K562 (cell line): ENCODE results near the gene MYOC. TPM values are rescaled to one million over a fixed set of nuclear protein-coding genes. Genes with fewer than 3 reads are reported as not detected.
"Not testable (repeated sequence)": the region's sequence is repeated elsewhere in the genome, so short reads cannot be mapped to it uniquely, and the experiment has no call there.

Experiments used
- ATAC-seq: fragments of 200-7000 bp; cut with Tn5 transposase; 3 replicates; pipeline ENCODE4 v1.9.1; 2020; ENCODE audit warnings: moderate library complexity
- BruUV-seq: library from RNA; stranded (reverse); fragments of 400-500 nt; replicated peaks from 2 replicates; lab custom pipeline; 2021; lab: Mats Ljungman, UMichigan
- CTCF ChIA-PET: fragments of 300-600 bp; formaldehyde crosslinking; extraction: SDS; loops from one replicate; lab custom pipeline; 2021; ENCODE audit warnings: low intra/inter-chr PET ratio; lab: Yijun Ruan, JAX
- POLR2A ChIA-PET: fragments of 300-600, 350-650 bp; sonication (Branson Sonifier 250); formaldehyde crosslinking; extraction: SDS; loops from one replicate; lab custom pipeline; 2021; ENCODE audit warnings: antibody characterized with exemption, inconsistent platforms; lab: Yijun Ruan, JAX
- DNase-seq, 4 experiments: peaks; one replicate each; pipeline versions ENCODE4 v3.0.0 to v3.0.0-alpha.2; 2011 to 2018; ENCODE audit warnings: low spot score in 3 of 4, mixed read lengths in 3 of 4; ENCODE audit errors: extremely low read depth in 1 of 4
- FAIRE-seq: peaks from 2 replicates; lab custom pipeline; 2011; peaks lifted over from hg19 to GRCh38; lab: Jason Lieb, UNC
- H2AFZ ChIP-seq: 2 replicates; pipeline ENCODE4 v1.6.0; 2011; ENCODE audit warnings: low read depth, low read length, control low read depth, inconsistent platforms
- H3K27ac ChIP-seq: fragments of 200-600 bp; 3 replicates; pipeline ENCODE4 v1.8.0; 2011; ENCODE audit warnings: low read depth, mild to moderate bottlenecking, control low read depth, inconsistent platforms, low read length, moderate library complexity, mixed read lengths; ENCODE audit errors: extremely low read depth
- H3K27me3 ChIP-seq, 2 experiments: fragments of 300-600 bp in 1 of 2; 2 replicates in 1 of 2; 3 replicates in 1 of 2; pipeline versions ENCODE4 v1.6.0 to v1.8.0; 2011; ENCODE audit warnings: inconsistent platforms in 2 of 2, low read length in 2 of 2, mild to moderate bottlenecking in 1 of 2, mixed read lengths in 1 of 2, moderate library complexity in 1 of 2; ENCODE audit not compliant: control insufficient read depth in 2 of 2, insufficient read depth in 2 of 2
- H3K36me3 ChIP-seq: fragments of 300-600 bp; 3 replicates; pipeline ENCODE4 v1.8.0; 2011; ENCODE audit warnings: mild to moderate bottlenecking, low read length, inconsistent platforms; ENCODE audit not compliant: control insufficient read depth, insufficient read depth
- H3K4me1 ChIP-seq, 2 experiments: fragments of 200-600 bp in 1 of 2; replicated peaks in 1 of 2; 2 replicates in 1 of 2; 3 replicates in 1 of 2; pipeline versions ENCODE4 v1.5.1 to v1.8.0; 2011; ENCODE audit warnings: inconsistent platforms in 2 of 2, low read length in 2 of 2, mild to moderate bottlenecking in 1 of 2, mixed read lengths in 1 of 2, moderate library complexity in 1 of 2; ENCODE audit not compliant: control insufficient read depth in 2 of 2, insufficient read depth in 2 of 2
- H3K4me2 ChIP-seq: 2 replicates; pipeline ENCODE4 v1.6.1; 2011; ENCODE audit warnings: low read length, control low read depth, inconsistent platforms, mixed read lengths; ENCODE audit not compliant: insufficient read depth
- H3K4me3 ChIP-seq: fragments of 200-600 bp; sonication (generic), shearing (Covaris generic); 2 replicates; pipeline ENCODE4 v1.5.1; 2016; ENCODE audit warnings: control low read depth, inconsistent platforms
- H3K79me2 ChIP-seq: fragments of 200-600 bp; 3 replicates; pipeline ENCODE4 v1.8.0; 2011; ENCODE audit warnings: low read length, inconsistent platforms; ENCODE audit not compliant: control insufficient read depth, insufficient read depth
- H3K9ac ChIP-seq, 2 experiments: 2 replicates each; pipeline versions ENCODE4 v1.6.0 to v1.6.1; 2011; ENCODE audit warnings: low read depth in 2 of 2, low read length in 2 of 2, control low read depth in 1 of 2, inconsistent platforms in 1 of 2, mild to moderate bottlenecking in 1 of 2, mixed read lengths in 1 of 2; ENCODE audit not compliant: insufficient read depth in 1 of 2
- H3K9me1 ChIP-seq: one replicate; pipeline ENCODE4 v1.6.0; 2011; ENCODE audit warnings: inconsistent platforms, mild to moderate bottlenecking, low read length, moderate library complexity; ENCODE audit not compliant: control insufficient read depth, insufficient read depth
- H3K9me3 ChIP-seq: replicated peaks from 2 replicates; pipeline ENCODE4 v1.5.1; 2011; ENCODE audit warnings: low read depth, low read length, inconsistent platforms; ENCODE audit not compliant: control insufficient read depth, insufficient read depth
- H4K20me1 ChIP-seq: replicated peaks from 2 replicates; pipeline ENCODE4 v1.6.1; 2011; ENCODE audit warnings: low read length, inconsistent platforms, mixed read lengths; ENCODE audit not compliant: control insufficient read depth, insufficient read depth
- BHLHE40 ChIP-seq: IDR thresholded peaks from 2 replicates; pipeline ENCODE4 v1.6.1; 2011; ENCODE audit warnings: low read length, improper control_type of control experiment
- FOXM1 ChIP-seq, 2 experiments: fragments of 450-650 bp in 1 of 2; sonication (generic) in 1 of 2; formaldehyde crosslinking in 1 of 2; IDR thresholded peaks; 2 replicates each; pipeline versions ENCODE4 v1.6.1 to v1.9.0; 2017 to 2022; ENCODE audit warnings: low read depth in 2 of 2, mild to moderate bottlenecking in 2 of 2, missing genetic modification reagents in 1 of 2, moderate library complexity in 1 of 2
- FUS ChIP-seq: fragments of 200-400 bp; formaldehyde crosslinking; optimal IDR thresholded peaks from 2 replicates; pipeline ENCODE3; 2017; ENCODE audit warnings: low read depth, low read length
- HDAC3 ChIP-seq: fragments of 450-650 bp; IDR thresholded peaks from 2 replicates; pipeline ENCODE4 v1.6.1; 2018; ENCODE audit warnings: borderline replicate concordance, mild to moderate bottlenecking, moderate library complexity; ENCODE audit not compliant: partially characterized antibody
- KLF16 ChIP-seq: IDR thresholded peaks from 2 replicates; pipeline ENCODE4 v1.6.1; 2016; ENCODE audit warnings: antibody characterized with exemption
- NFIX ChIP-seq: fragments of 250-450 bp; sonication (Bioruptor Pico); IDR thresholded peaks from 2 replicates; pipeline ENCODE4 v1.4.0; 2020; ENCODE audit warnings: low read depth, mild to moderate bottlenecking, moderate library complexity
- TAF15 ChIP-seq: fragments of 200-400 bp; formaldehyde crosslinking; IDR thresholded peaks from 2 replicates; pipeline ENCODE4 v1.6.1; 2017; ENCODE audit warnings: mild to moderate bottlenecking, low read depth, low read length, moderate library complexity
- TCF3 ChIP-seq: sonication (generic); formaldehyde crosslinking; IDR thresholded peaks from 2 replicates; pipeline ENCODE4 v1.4.0; 2020; ENCODE audit warnings: mild to moderate bottlenecking, missing genetic modification reagents
- U2AF1 ChIP-seq: fragments of 200-400 bp; formaldehyde crosslinking; optimal IDR thresholded peaks from 2 replicates; pipeline ENCODE3; 2017; ENCODE audit warnings: mild to moderate bottlenecking, low read depth, low read length, moderate library complexity
- ZFP30 ChIP-seq: fragments of 250-450 bp; sonication (Bioruptor Pico); IDR thresholded peaks from 2 replicates; pipeline ENCODE4 v1.8.0; 2022; ENCODE audit warnings: moderate library complexity, mild to moderate bottlenecking, inconsistent platforms, borderline replicate concordance
- WGBS: fragments of 100-300 bp; shearing (Covaris generic); methylation state at CpG from one replicate; pipeline ENCODE4 v1.1.6; 2016; ENCODE audit warnings: low coverage, mixed read lengths; ENCODE audit not compliant: insufficient coverage; ENCODE audit errors: missing lambda C conversion rate; 5-methylcytosine and 5-hydroxymethylcytosine counted together
- in situ Hi-C: fragments of 300-500 bp; cut with MboI; formaldehyde crosslinking; loops from 4 replicates; pipeline ENCODE4 v1.15.0; 2018; ENCODE audit warnings: inconsistent platforms, mixed read lengths
- intact Hi-C: fragments of 100-400 bp; cut with micrococcal nuclease; formaldehyde crosslinking; loops from 2 replicates; pipeline ENCODE4 v1.14.2; 2022
- polyA plus RNA-seq, 8 experiments: library from polyadenylated mRNA; depleted of rRNA in 4 of 8; stranded (reverse) in 5 of 8; unstranded in 3 of 8; fragments of >200 nt; fragmentation: Nextera tagmentation in 2 of 8; fragmentation: Illumina TruSeq in 1 of 8; extraction: Ambion mirVana in 2 of 8; extraction: Trizol in 1 of 8; gene quantifications; 2 replicates each; pipeline versions ENCODE4 v1.2.1 to v1.2.3, GENCODE V29; 2011 to 2014; ENCODE audit warnings: inconsistent platforms in 1 of 8, missing spikeins in 1 of 8
- total RNA-seq, 7 experiments: library from RNA; depleted of rRNA in 6 of 7; stranded (reverse); fragments of >200 nt in 6 of 7; fragmentation: Illumina TruSeq in 2 of 7; extraction: Trizol in 2 of 7; gene quantifications; 2 replicates each; pipeline versions ENCODE4 v1.2.1 to v1.2.3, GENCODE V29; 2011 to 2021; ENCODE audit warnings: low replicate concordance in 1 of 7
- TF ChIP-seq, protein P1 (sequence below): fragments of 450-650 bp; IDR thresholded peaks from 2 replicates; pipeline ENCODE4 v1.7.1; 2018; ENCODE audit warnings: mild to moderate bottlenecking, low read depth; ENCODE audit not compliant: partially characterized antibody

Gene MYOC
- total and polyA plus RNA-seq, 9 of the 15 experiments (the other 6 are each of a cell fraction or from before 2014, with no cell fraction given), result not detected

- H3K4me1 ChIP-seq, BruUV-seq, in situ Hi-C loops, H3K4me3 ChIP-seq, H3K36me3 ChIP-seq, H3K79me2 ChIP-seq, H3K9me3 ChIP-seq, H2AFZ ChIP-seq, POLR2A ChIA-PET, H3K9me1 ChIP-seq, H4K20me1 ChIP-seq, CTCF ChIA-PET, intact Hi-C loops, DNase-seq, ATAC-seq, H3K27me3 ChIP-seq, H3K27ac ChIP-seq, FAIRE-seq, H3K4me2 ChIP-seq, H3K9ac ChIP-seq: not testable (repeated sequence)
- 25% methylated on average over 2 of the region's 23 CpGs for WGBS
Observed at GRCh38 chr1:171693541-171693940, 41.1 kb upstream of the MYOC start.

- H3K9me3 ChIP-seq, result no peaks in the 10 kb centered on the region
- ATAC-seq, result no peak
- peaks cover 0 to 9% of the 10 kb centered on the region in 2 experiments; a peak in 3 of 5 replicates for H3K4me1 ChIP-seq
- H3K4me2 ChIP-seq, result peak overlapping the region; percentile 24; the same call in 1 of the 2 replicates
- intact Hi-C loops (no loop called here), in situ Hi-C loops (no loop called here)
- ChIA-PET POLR2A (interaction anchor here (0.7 kb wide), 1 partner anchor 35 kb away, joined by 3 read pairs; no protein-coding TSS in a partner anchor), CTCF (no interaction called here)
- BruUV-seq, result no TSS peak
- peak in 1 of 4 experiments; percentile 12 for DNase-seq
- no peak overlapping the region for H3K4me3 ChIP-seq
- WGBS, result 6% methylated on average over 8 of the region's 8 CpGs
- no peaks in the 10 kb centered on the region for H3K9me1 ChIP-seq
- no peaks in the 10 kb centered on the region for H4K20me1 ChIP-seq
- peak; percentile 23 for FAIRE-seq
- H3K9ac ChIP-seq, result no peak overlapping the region; a peak in 1 of 4 replicates
- no peak overlapping the region for H3K27ac ChIP-seq
- H3K36me3 ChIP-seq, result no peaks in the 10 kb centered on the region
- H3K27me3 ChIP-seq, result no peaks in the 10 kb centered on the region; a peak in 1 of 5 replicates
- H3K79me2 ChIP-seq, result no peaks in the 10 kb centered on the region
- peak overlapping the region; percentile 63; the same call in 1 of the 2 replicates for H2AFZ ChIP-seq
- peak; percentile 46; the same call in 1 of the 2 replicates for TF ChIP-seq KLF16
- TF ChIP-seq, protein P1, sequence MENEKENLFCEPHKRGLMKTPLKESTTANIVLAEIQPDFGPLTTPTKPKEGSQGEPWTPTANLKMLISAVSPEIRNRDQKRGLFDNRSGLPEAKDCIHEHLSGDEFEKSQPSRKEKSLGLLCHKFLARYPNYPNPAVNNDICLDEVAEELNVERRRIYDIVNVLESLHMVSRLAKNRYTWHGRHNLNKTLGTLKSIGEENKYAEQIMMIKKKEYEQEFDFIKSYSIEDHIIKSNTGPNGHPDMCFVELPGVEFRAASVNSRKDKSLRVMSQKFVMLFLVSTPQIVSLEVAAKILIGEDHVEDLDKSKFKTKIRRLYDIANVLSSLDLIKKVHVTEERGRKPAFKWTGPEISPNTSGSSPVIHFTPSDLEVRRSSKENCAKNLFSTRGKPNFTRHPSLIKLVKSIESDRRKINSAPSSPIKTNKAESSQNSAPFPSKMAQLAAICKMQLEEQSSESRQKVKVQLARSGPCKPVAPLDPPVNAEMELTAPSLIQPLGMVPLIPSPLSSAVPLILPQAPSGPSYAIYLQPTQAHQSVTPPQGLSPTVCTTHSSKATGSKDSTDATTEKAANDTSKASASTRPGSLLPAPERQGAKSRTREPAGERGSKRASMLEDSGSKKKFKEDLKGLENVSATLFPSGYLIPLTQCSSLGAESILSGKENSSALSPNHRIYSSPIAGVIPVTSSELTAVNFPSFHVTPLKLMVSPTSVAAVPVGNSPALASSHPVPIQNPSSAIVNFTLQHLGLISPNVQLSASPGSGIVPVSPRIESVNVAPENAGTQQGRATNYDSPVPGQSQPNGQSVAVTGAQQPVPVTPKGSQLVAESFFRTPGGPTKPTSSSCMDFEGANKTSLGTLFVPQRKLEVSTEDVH, result no peak
- TF ChIP-seq FOXM1 (IDR thresholded peaks at IDR 0.05; ENCODE audit: low read depth), result no peak
- TF ChIP-seq FOXM1 (CRISPR knock-in tag; IDR thresholded peaks at IDR 0.05; ENCODE audit: low read depth), result no peak
- no peak for TF ChIP-seq FUS
- TF ChIP-seq TAF15, result no peak
- no peak for TF ChIP-seq BHLHE40
- TF ChIP-seq HDAC3, result no peak
- no peak for TF ChIP-seq ZFP30
- TF ChIP-seq U2AF1, result no peak
- no peak for TF ChIP-seq NFIX
- peak; percentile 38; the same call in 1 of the 2 replicates for TF ChIP-seq TCF3 (CRISPR knock-in tag)
Observed at GRCh38 chr1:171683870-171684269, 31.4 kb upstream of the MYOC start.
